ENCODE measurements around the gene FNBP1L.
"Not testable (repeated sequence)": the region's sequence is repeated elsewhere in the genome, so short reads cannot be mapped to it uniquely, and the experiment has no call there.

The FNBP1L gene

DNA sequence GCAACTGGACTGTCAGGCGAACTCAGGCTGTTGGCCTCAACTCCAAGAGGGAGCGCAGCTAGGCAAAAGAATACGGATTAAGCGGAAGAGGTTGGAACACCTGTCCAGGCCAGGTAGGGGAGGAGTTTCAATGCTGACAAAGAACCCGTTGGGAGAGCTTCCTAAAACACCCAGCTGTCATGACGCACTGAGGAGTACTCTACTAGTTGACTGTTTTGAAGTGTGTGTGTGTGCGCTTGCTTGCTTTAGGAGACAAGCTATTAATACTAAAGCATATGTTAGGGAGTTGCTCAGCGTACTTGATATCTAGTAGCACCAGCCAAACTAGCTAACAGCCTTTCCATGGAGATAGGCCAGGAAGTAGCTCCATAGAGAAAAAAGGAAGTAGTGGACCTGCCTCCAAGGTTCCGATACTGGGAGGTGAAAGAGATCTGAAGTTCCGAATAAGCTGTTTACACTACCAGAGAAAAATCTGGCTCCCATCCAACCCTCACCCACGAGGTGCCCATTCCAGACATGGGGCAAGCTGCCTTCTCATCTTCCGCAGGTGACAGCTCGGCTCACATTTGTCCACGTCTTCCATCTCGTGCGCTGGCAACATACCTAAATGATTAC lies 974 bp upstream of the FNBP1L start:
- DNase-seq = peak; percentile 8

GRCh38 chr1:93448292-93448982 lies 519 bp downstream of the FNBP1L start:
- DNase-seq = no peak

DNA sequence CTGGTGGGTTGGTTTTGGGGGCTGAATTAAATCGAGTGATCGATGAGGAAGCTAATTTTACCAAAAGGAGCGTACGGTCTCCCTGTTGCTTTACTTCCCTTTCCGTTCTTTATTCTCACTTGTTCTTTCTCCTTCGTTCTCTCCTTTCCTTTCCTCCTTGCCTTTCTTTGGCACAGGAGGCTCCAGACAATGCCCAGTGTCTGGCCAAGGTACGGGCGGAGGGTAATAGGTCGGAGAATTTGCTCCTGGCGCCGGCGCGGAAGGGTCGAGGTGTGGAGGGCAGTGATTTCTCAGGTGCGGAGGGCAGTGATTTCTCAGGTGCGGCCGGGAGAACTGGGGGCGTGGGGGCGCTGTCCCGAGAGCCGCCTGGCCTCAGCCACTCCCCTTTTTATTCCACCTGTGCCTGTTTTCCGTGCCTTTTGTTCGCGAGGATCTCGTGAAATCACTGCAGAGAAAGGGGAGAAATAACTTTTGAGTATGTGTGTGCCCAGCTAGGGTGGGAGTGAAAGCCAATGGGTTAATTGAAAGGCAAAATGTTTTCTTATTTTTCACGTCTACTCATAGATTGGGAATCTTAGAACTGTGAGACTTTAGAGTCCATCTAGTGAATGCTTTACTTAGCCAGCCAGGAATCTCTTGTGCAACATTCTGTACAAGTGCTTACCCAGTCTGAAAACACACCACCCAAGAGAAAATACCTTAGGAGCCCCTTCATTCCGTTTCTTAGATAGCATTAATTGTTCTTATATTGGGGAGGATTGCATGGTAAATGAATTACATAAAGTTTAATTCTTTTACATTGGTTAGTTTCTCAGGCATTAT lies 1.3 kb downstream of the FNBP1L start:
- DNase-seq = no peak

DNA sequence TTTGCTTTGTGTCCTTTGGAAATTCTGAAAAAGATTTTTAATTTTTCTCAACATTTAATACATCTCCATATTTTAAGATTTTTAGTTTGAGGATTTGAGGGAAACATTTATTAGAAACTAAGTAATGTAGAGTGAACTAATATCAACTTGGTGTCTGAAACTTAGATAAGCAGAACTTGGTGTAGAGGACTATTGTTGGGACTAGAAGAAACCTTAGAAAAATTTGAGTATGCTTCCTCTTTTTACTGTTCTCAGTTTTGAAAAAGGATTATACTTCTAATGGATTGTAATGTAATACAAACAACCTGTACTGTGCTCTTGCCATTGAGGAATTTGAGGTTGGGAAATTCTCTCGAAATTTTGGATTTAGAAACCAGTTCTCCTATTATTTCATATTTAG lies 2.4 kb downstream of the FNBP1L start:
- no peak for DNase-seq

GRCh38 chr1:93453911-93454310 lies 6.0 kb downstream of the FNBP1L start:
- DNase-seq = no peak

DNA sequence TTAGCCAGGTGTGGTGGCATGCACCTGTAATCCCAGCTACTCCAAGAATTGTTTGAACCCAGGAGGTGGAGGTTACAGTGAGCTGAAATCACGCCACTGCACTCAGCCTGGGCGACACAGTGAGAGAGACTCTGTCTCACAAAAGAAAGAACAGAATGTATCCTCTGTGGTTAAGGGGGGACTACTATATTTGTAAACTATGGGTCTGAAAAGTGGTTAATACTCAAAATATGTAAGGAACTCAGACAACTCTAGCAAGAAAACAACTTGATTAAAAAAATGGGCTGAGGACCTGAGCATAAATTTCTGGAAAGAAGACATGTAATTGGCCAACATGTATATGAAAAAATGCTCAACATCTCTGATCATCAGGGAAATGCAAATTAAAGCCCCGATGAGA lies 11.2 kb downstream of the FNBP1L start:
- no peak for DNase-seq

DNA sequence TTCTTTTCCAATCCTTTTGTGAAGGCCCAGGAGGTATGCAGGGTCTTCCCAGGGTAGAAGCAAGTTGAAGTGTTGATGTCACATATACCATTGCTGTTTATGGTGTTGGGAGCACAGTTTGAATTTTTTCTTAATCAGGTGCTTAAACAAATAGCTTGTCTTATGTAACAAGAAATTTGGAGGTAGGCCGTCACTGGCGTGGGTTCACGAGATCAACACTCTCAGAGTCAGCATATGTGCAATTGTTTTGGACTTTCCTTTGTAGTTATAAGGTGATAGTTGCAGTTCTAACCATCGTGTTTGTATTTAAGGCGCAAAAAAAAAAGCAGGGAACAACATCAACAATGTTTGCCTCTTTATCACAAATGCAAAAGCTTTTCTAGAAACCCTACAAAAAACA lies 13.3 kb downstream of the FNBP1L start:
- DNase-seq = no peak

DNA sequence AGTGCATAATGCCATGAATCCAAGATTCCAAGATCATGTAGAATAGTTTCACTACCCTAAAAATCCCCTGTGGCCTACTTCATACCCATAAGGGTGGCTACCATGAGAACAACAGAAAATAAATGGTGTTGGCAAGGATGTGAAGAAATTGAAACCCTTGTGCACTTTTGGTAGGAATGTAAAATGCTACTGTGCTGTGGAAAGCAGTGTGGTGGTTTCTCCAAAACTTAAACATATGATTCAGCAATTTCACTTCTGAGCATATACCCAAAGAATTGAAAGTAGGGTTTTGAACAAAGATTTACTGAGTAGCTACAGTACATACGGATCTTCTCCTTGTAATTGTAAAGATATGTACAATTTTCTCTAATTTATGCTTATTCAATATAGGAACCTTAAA lies 16.0 kb downstream of the FNBP1L start:
- DNase-seq = no peak

DNA sequence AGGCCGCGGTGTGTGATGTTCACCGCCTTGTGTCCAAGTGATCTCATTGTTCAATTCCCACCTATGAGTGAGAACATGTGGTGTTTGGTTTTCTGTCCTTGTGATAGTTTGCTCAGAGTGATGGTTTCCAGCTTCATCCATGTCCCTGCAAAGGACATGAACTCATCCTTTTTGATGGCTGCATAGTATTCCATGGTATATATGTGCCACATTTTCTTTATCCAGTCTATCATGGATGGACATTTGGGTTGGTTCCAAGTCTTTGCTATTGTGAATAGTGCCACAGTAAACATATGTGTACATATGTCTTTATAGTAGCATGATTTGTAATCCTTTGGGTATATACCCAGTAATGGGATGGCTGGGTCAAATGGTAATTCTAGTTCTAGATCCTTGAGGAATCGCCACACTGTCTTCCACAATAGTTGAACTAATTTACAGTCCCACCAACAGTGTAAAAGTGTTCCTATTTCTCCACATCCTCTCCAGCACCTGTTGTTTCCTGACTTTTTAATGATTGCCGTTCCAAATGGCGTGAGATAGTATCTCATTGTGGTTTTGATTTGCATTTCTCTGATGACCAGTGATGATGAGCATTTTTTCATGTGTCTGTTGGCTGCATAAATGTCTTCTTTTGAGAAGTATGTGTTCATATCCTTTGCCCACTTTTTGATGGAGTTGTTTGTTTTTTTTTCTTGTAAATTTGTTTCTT lies 17.6 kb downstream of the FNBP1L start:
- DNase-seq = not testable (repeated sequence)

- DNase-seq = no peak
Measured at GRCh38 chr1:93467606-93468005, 19.7 kb downstream of the FNBP1L start.

DNA sequence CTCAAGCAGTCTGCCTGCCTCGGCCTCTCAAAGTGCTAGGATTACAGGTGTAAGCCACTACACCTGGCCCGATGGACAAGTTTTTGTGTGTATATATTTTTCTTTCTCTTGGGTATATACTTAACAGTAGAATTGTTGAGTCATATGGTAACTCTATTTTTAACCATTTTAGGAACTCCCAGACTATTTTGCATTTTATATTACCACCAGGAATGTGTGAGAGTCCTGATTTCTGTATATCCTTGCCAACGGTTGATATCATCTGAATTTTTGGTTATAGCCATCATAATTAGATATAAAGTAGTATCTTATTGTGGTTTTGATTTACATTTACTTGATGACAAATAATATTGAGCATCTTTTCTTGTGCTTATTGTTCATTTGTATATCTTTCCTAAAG lies 20.7 kb downstream of the FNBP1L start:
- no peak for DNase-seq

GRCh38 chr1:93469223-93469622 lies 21.3 kb downstream of the FNBP1L start:
- not testable (repeated sequence) for DNase-seq

GRCh38 chr1:93471284-93471683 lies 23.4 kb downstream of the FNBP1L start:
- no peak for DNase-seq

DNA sequence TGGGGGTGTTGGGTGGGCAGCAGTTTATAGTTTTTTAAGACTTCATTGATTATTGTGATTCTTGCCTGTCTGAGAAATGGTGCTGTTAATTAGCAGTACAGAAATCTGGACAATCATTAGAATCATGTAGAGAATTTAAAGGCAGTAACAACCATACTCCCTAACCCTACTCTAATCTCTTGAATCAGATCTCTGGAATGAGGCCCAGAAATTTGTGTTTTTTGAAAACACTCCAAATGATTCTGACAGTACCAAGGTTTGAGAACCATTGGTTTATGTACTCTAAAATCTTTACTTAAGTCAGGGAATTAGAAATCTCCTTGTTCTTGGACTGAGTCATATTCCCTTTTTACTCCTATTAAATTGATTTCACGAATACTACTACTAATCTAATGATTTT lies 24.0 kb downstream of the FNBP1L start:
- no peak for DNase-seq

- DNase-seq = no peak
Measured at GRCh38 chr1:93474321-93474720, 26.4 kb downstream of the FNBP1L start.

DNA sequence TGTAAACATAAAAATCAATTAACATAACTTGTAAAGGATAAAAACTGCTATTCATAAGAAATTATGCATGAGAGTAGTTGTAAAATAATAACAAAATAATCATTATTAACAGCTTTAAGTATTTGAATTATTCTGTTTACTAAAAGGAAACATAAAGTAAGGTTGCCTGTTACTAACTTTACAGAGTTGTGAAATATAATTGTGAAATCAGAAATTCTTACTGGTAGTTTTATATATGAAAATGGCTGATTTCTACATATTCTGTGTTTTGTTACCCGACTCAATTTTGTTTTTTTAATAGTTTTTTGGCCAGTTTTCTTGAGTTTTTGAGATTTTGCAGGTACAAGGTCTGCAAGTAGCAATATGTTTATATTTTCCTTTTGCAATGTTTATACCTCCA lies 27.8 kb downstream of the FNBP1L start:
- no peak for DNase-seq

GRCh38 chr1:93479133-93479745 lies 31.3 kb downstream of the FNBP1L start:
- DNase-seq = not testable (repeated sequence)

DNA sequence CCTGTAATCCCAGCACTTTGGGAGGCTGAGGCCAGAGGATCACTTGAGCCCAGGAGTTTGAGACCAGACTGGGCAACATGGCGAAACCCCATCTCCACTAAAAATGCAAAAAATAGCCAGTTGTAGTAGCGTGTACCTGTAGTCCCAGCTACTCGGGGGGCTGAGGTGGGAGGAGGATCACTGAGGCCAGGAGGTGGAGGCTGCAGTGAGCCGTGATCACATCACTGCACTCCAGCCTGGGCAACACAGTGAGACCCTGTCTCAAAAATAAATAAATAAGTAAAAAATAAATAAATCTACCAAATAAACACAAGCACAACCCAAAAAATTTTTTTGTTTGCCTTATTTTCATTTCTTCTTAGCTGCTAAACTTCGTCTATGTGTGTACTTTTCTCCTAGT lies 34.0 kb downstream of the FNBP1L start:
- not testable (repeated sequence) for DNase-seq

DNA sequence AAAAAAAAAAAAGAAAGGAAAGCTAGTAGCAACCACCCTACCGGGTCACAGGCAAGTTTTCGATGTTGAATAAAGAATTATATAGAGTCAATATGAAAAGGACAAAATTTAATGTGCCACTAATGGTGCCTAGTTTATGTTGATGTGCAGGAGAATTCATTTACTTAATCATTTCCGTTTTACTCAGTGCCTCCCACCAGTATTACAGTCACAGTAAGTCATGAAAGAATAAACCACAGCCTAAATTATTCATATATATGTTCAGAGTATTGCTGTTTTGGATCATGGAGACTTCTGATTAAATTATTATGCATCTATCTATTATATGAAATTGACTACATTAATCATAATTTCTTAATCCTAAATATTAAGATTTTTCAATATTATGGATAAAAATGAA lies 35.3 kb downstream of the FNBP1L start:
- DNase-seq = no peak

- DNase-seq = no peak
Measured at GRCh38 chr1:93483606-93484005, 35.7 kb downstream of the FNBP1L start.

DNA sequence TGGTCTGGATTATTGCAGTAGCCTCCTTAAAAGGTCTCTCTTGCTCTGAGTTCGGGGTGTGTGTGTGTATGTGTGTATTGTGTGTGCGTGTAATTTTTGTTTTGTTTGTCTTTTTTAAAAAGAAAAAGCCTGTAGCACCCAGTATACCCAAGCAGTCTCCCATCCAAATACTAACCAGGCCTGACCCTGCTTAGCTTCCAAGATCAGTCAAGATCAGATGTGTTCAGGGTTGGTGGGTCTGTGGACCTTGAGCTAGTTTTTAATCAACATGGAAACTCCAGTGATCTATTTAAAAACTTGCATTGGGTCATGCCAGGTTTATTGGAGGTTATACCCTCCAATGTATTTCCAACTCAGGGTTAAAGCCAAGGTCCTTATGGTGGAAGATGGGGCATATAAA lies 40.3 kb downstream of the FNBP1L start:
- no peak for DNase-seq

- no peak for DNase-seq
Measured at GRCh38 chr1:93489756-93490155, 41.8 kb downstream of the FNBP1L start.

GRCh38 chr1:93490357-93490756 lies 42.4 kb downstream of the FNBP1L start:
- DNase-seq = no peak
